Epithelial cell of umbilical artery (primary cell): ENCODE data around the gene PIP4K2A. TPM values are rescaled to one million over a fixed set of nuclear protein-coding genes. Genes with fewer than 3 reads are reported as not detected.

Source experiments
- total RNA-seq: library from RNA; depleted of rRNA; stranded (reverse); fragments of >200 nt; gene quantifications from 2 replicates; pipeline ENCODE4 v1.2.3, GENCODE V29; 2014

Gene PIP4K2A
- total RNA-seq, result 22.8 and 23.1 TPM in 2 replicates

GRCh38 chr10:22714479-22715289 is at the start of gene PIP4K2A:
TSS of gene PIP4K2A (minus strand) at chr10:22714578. CDS start at chr10:22714326, 252 bp downstream.

Other genes starting within 250 kb of the PIP4K2A start
- not detected in 2 replicates for gene ARMC3, start 213.5 kb upstream of the PIP4K2A start, total RNA-seq